ENCODE measurements around the gene C5orf47. TPM values are rescaled to one million over a fixed set of nuclear protein-coding genes. Genes with fewer than 3 reads are reported as not detected.

The C5orf47 gene
- total RNA-seq, 4 donors from 2014 or later: not detected

DNA sequence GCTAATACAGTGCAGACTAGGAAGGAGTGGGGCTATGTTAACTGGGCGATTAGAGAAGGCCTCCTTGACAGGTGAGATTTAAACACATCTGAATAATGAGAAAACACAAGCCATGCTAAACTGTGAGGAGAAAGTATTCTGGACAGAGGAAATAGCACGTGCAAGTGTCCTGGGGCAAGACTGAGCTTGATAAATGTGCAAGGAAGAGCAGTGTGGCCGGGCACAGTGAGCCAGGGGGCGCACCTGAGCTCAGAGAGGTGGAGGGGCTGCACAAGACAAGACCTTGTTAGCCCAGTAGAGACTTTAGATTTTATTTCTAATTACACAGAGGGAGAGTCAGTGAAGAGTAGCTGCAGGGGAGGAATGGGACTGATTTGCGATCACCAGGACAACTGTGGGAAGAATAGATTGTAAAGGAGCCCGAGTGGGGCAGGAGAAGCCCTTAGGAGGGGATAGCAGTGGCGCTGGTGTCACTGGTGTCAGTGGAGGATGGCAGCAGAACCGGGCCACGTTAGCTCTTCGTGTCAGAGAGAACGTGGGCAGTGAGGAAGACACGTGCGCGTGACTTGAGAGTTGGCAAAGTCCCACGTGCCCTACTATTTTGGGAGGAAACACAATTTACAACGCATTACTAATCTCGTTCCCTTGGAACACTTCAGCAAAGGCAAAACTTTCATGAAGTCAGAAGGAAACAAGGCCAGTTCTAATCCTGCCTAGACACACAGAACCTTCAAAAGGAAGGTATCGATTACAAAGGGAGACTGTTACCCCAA lies 17.9 kb upstream of the C5orf47 start:
- no peak overlapping the region for H3K4me3 ChIP-seq
- no peaks in the 10 kb centered on the region for H3K36me3 ChIP-seq
- DNase-seq: no peak
- intact Hi-C loops (cut with DNase I; ENCODE audit: low total_unique reads) (loop anchor here (5.0 kb wide), 1 partner anchor 84 kb away; the partner anchor contains the start of gene CPEB4), in situ Hi-C loops (cut with MboI; ENCODE audit: low pct_ligation_motif_present in 1 of 4, low pct_unique_long_range_greater_than_20kb in 1 of 4, low sequenced_read_pairs in 3 of 4) (loop anchor here in 3 of 4 donors (5.0 to 25.0 kb wide), 3 partner anchors 354 to 684 kb away; partner anchors contain the start of gene BOD1 (in 2 of the 3))
- H3K27me3 ChIP-seq: no peaks in the 10 kb centered on the region
- no peak overlapping the region for H3K27ac ChIP-seq
- 84 to 90% methylated on average over 13 to 18 of the region's 18 CpGs for WGBS, 2 donors (ENCODE audit: low coverage in 1 of 2)
- H3K9me3 ChIP-seq: no peaks in the 10 kb centered on the region
- H3K4me1 ChIP-seq: peaks cover 4 to 10% (median 5%) of the 10 kb centered on the region in 4 donors
- TF ChIP-seq EP300 (IDR thresholded peaks at IDR 0.05; ENCODE audit: low read depth): no peak
- TF ChIP-seq, protein P1, sequence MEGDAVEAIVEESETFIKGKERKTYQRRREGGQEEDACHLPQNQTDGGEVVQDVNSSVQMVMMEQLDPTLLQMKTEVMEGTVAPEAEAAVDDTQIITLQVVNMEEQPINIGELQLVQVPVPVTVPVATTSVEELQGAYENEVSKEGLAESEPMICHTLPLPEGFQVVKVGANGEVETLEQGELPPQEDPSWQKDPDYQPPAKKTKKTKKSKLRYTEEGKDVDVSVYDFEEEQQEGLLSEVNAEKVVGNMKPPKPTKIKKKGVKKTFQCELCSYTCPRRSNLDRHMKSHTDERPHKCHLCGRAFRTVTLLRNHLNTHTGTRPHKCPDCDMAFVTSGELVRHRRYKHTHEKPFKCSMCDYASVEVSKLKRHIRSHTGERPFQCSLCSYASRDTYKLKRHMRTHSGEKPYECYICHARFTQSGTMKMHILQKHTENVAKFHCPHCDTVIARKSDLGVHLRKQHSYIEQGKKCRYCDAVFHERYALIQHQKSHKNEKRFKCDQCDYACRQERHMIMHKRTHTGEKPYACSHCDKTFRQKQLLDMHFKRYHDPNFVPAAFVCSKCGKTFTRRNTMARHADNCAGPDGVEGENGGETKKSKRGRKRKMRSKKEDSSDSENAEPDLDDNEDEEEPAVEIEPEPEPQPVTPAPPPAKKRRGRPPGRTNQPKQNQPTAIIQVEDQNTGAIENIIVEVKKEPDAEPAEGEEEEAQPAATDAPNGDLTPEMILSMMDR (IDR thresholded peaks at IDR 0.05): no peak
- TF ChIP-seq POLR2AphosphoS5 (IDR thresholded peaks at IDR 0.05): no peak
- no peak for TF ChIP-seq POLR2A (IDR thresholded peaks at IDR 0.05)

DNA sequence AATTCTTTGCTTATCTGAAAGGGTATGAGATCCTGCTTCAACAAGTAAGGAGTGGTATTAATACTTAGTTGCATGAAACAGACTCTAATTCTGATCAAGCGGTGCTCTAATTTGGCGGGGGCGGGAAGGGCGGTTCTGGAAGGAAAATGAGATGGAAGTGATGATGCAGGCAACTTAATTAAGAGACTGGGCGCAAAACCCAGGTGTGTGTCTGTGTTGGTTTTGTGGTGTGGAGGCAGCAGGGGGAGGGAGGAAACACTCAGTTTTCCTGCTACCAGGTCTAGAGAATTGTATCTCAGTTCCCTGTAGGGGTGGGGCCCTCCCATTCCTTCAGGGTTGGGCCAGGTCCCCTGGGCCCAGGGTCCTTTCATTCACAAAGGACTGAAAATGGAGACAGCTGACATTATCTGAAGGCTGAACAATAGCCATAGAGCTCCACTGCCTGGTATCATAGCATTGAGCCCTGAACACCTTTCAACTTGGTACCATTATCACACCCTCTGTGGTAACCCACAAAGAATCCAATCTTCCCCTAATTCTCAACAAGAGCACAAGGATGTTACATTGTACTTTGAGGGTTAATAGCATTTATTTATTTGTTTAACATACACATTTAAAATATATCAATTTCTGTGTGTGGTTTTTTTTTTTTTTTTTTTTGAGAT lies 17.2 kb upstream of the C5orf47 start:
- Histone ChIP-seq H3K9me3 (no peaks in the 10 kb centered on the region), H3K4me3 (no peak overlapping the region), H3K27me3 (no peaks in the 10 kb centered on the region), H3K27ac (no peak overlapping the region), H3K36me3 (no peaks in the 10 kb centered on the region), H3K4me1 (peaks cover 4 to 10% (median 5%) of the 10 kb centered on the region in 4 donors)
- WGBS, 2 donors (ENCODE audit: low coverage in 1 of 2): 90 to 98% methylated on average over 5 of the region's 5 CpGs
- no peak for DNase-seq
- in situ Hi-C loops (cut with MboI; ENCODE audit: low pct_ligation_motif_present in 1 of 4, low pct_unique_long_range_greater_than_20kb in 1 of 4, low sequenced_read_pairs in 3 of 4) (loop anchor here in 3 of 4 donors (5.0 to 25.0 kb wide), 3 partner anchors 355 to 685 kb away; partner anchors contain the start of gene BOD1 (in 2 of the 3)), intact Hi-C loops (cut with DNase I; ENCODE audit: low total_unique reads) (loop anchor here (1.0 to 5.0 kb wide), 2 partner anchors 85 to 351 kb away; partner anchors contain the start of gene CPEB4)
- TF ChIP-seq POLR2A (IDR thresholded peaks at IDR 0.05): no peak
- TF ChIP-seq EP300 (IDR thresholded peaks at IDR 0.05; ENCODE audit: low read depth): no peak
- TF ChIP-seq, protein P1 (IDR thresholded peaks at IDR 0.05): no peak
- no peak for TF ChIP-seq POLR2AphosphoS5 (IDR thresholded peaks at IDR 0.05)

DNA sequence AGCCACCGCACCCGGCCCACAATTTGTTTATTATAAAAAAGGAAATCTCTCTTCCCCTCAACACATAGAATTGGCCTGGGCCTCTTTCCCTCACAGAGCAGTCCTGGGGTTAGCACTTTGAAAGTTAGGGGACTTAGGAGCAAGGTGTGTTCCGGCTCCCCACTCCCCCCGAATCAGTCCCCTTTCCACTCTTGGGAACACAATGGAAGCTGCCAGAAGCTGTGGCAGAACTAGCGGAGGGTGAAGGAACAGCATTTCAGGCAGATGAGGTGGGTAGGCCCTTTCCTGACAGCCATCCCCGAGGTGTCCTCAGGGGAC lies 16.4 kb upstream of the C5orf47 start:
- no peaks in the 10 kb centered on the region for H3K27me3 ChIP-seq
- H3K36me3 ChIP-seq: no peaks in the 10 kb centered on the region
- intact Hi-C loops (cut with DNase I; ENCODE audit: low total_unique reads): loop anchor here (1.0 to 5.0 kb wide), 2 partner anchors 85 to 351 kb away; partner anchors contain the start of gene CPEB4
- H3K9me3 ChIP-seq: no peaks in the 10 kb centered on the region
- no peak for TF ChIP-seq POLR2A (IDR thresholded peaks at IDR 0.05)
- TF ChIP-seq POLR2AphosphoS5 (IDR thresholded peaks at IDR 0.05): no peak
- TF ChIP-seq EP300 (IDR thresholded peaks at IDR 0.05; ENCODE audit: low read depth): no peak
- TF ChIP-seq, protein P1 (IDR thresholded peaks at IDR 0.05): no peak
- in situ Hi-C loops (cut with MboI; ENCODE audit: low pct_ligation_motif_present in 1 of 4, low pct_unique_long_range_greater_than_20kb in 1 of 4, low sequenced_read_pairs in 3 of 4): loop anchor here in 3 of 4 donors (5.0 to 25.0 kb wide), 3 partner anchors 355 to 685 kb away; partner anchors contain the start of gene BOD1 (in 2 of the 3)
- no peak overlapping the region for H3K27ac ChIP-seq
- H3K4me1 ChIP-seq: peaks cover 4 to 10% (median 5%) of the 10 kb centered on the region in 4 donors
- no peak for DNase-seq
- WGBS, 2 donors (ENCODE audit: low coverage in 1 of 2): 62 to 87% methylated on average over 3 to 6 of the region's 6 CpGs
- H3K4me3 ChIP-seq: peak overlapping the region in 2 of 4 donors; percentile 35 to 48

Data from transverse colon (tissue), 4 donors.